ENCODE results near the gene NARS2.

GRCh38 chr11:78536933-78537332 is 37.7 kb downstream of the NARS2 start:
- TF ChIP-seq POLR2AphosphoS5 (IDR thresholded peaks at IDR 0.05) (no peak), CTCF (IDR thresholded peaks at IDR 0.05) (no peak)

Measured in breast epithelium (tissue), 3 donors.